Measurements from ENCODE around the gene PPP2R2C.

PPP2R2C gene

GRCh38 chr4:6294705-6295421 lies 177.6 kb downstream of the PPP2R2C start:
- in situ Hi-C loops (cut with MboI; ENCODE audit: low sequenced_read_pairs): no loop called here

DNA sequence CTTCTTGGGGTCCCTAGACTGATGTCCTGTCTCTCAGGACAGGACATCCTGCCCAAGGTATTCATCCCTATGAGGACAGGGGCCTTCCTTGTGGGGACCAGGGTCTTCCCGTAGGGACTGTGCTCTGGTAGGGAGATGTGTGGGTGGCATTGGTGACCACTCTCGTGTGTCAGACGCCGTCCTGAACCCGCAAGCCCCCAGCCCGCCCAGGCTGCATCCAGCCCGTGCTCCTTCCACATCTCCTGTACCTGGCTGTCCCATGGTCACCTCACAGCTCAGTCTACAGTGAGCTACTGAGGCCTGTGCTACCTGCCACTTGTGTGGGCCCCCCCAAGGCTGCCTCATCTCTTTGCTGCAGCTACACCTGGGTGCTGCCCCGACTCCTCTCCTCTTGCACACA lies 178.8 kb downstream of the PPP2R2C start:
- in situ Hi-C loops (cut with MboI; ENCODE audit: low sequenced_read_pairs): no loop called here

- in situ Hi-C loops (cut with MboI; ENCODE audit: low sequenced_read_pairs): no loop called here
These were observed 179.3 kb downstream of the PPP2R2C start for GRCh38 chr4:6293097-6293445.

DNA sequence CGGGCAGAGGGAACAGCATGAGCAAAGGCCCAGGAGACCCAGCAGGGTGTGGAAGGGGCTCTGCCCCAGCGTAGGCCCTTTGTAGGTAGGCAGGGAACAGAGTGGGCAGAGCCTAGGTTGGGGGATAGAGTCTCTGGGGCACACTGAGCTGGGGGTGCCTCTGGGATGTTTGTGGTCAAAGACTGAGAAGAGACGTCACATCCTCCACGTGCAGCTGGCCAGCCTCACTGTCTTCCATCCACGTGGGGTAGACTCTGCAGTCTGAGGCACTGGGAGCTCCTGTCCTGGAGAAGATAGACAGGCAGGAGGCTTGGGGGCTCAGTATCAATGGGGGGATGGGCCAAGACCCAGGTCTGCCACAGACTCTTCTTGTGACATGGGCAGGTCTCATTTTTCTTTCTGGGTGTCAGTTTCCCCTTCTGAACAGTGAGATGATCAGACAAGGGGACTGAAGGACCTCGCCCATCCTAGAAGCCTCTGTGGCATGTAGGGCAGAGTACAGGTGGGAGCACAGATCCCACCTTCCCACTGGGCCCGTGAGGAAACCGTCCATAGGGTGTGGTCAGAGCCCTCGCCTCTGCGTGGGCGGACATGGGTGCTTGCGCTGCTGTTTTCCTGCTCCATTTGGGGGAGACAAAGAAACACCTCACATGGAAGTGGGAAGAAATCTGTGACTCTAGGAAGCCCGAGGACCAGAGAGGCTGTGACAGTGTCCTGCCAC lies 179.9 kb downstream of the PPP2R2C start:
- in situ Hi-C loops (cut with MboI; ENCODE audit: low sequenced_read_pairs): no loop called here

- in situ Hi-C loops (cut with MboI; ENCODE audit: low sequenced_read_pairs): no loop called here
These were observed 180.6 kb downstream of the PPP2R2C start for GRCh38 chr4:6291784-6292297.

- in situ Hi-C loops (cut with MboI; ENCODE audit: low sequenced_read_pairs): no loop called here
These were observed 181.5 kb downstream of the PPP2R2C start for GRCh38 chr4:6290769-6291547.

DNA sequence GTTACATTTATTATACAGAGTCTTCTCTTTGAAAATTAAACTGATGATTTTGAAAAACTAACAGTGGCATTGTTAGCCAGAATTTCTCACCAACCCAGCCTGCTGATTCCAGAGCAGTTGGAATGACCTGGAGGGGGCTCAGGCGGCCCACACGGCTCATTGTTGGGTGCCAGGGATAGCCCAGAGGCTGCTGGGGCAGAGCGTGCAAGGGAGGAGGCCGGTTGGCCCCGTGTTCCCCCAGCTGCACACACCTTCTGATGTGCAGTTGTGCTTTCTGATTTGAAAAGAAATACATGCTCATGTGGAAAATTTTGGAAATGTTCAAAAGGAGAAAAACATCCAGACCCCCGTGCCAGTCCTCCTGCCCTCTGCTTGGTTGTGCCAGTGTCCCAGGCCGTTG lies 182.2 kb downstream of the PPP2R2C start:
- in situ Hi-C loops (cut with MboI; ENCODE audit: low sequenced_read_pairs): no loop called here

- in situ Hi-C loops (cut with MboI; ENCODE audit: low sequenced_read_pairs): no loop called here
These were observed 183.5 kb downstream of the PPP2R2C start for GRCh38 chr4:6288871-6289270.

DNA sequence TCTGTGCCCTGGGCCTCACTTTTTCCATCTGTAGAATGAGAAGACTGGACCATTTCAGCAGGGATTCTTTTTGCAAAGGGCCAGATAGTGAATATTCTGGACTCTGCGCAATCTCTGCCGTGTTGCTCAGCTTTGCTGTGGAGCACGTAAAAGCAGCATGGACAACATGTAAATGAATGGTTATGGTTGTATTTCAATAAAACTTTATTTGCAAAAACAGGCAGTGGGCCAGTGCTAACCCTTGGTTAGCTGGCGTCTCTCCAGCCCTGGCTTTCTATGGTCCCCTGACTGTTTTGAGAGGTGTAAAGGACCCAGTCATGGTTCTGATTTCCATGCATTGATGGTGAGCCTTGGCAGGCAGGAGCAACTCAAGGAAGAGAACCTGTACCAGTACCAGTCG lies 184.1 kb downstream of the PPP2R2C start:
- in situ Hi-C loops (cut with MboI; ENCODE audit: low sequenced_read_pairs): no loop called here

GRCh38 chr4:6287017-6287788 lies 185.2 kb downstream of the PPP2R2C start:
- in situ Hi-C loops (cut with MboI; ENCODE audit: low sequenced_read_pairs): no loop called here

DNA sequence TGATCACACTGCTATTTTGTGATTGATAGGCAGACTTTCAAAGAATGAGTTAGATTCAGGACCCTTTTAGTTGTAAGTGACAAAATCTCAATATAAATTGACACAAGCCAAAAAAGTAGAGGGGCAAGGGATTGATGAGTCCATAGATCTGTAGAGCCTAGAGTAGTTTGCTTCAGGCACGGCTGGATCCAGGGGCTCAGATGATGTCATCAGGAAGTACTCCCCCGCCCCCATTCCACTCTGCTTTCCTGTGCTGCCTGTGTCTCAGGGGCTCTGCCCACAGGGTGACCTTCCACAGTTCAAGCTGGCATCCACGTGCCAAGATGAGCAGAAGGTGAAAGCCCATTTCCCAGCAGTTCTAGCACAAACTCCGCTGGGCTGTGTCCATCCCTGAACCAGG lies 189.1 kb downstream of the PPP2R2C start:
- in situ Hi-C loops (cut with MboI; ENCODE audit: low sequenced_read_pairs): no loop called here

DNA sequence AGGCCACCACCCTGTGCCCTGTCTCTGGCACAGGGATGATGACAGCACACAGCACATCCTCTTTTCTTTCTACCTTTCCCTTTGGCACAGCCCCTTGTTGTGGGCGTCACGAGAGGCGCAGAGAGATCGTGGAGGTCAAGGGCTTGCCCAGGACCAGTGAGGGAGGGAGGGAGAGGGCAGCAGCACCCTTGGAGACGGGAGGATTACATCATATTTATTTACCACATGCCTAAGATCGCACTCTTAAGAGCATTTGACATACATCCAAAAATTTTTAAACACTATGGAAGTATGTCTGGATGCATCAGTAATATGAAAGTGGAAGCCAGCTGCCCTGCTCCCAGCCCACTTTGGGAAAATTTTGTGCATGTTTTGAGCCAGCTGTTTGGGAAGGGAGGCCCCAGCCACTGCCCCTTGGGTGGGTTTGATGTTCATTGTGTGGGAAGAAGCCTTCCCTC lies 190.1 kb downstream of the PPP2R2C start:
- in situ Hi-C loops (cut with MboI; ENCODE audit: low sequenced_read_pairs): no loop called here

GRCh38 chr4:6281436-6282313 lies 190.7 kb downstream of the PPP2R2C start:
- in situ Hi-C loops (cut with MboI; ENCODE audit: low sequenced_read_pairs): no loop called here

DNA sequence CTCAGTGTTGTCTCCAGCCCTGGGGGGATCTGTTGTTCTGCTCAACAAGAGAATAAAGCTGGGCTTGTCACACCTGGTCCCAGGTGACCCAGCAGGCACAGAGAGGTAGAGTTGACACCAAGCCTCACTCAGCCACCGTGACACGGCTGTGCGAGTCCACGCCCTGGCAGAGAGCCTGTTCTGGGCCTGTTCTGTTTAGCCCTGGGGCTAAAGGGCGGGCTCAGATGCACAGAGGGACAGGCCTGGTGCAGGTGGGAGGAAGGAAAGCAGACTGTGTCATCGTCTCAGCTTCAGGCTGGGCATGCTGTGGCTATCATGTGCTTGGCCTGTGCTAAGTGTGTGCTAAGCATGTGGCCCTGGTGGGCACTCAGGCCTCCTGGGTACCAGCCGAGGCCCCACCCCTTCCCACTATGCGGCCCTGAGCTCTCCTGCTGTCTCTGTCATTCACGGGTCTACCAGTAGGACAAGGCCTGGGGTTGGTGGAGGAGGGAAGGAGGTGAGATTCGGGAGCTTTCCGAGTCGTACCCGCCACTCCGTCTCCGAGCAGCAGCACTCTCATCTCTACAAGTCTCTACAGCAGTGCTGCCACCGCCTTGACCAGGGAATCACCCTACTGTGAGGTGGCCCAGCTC lies 191.9 kb downstream of the PPP2R2C start:
- in situ Hi-C loops (cut with MboI; ENCODE audit: low sequenced_read_pairs): no loop called here

DNA sequence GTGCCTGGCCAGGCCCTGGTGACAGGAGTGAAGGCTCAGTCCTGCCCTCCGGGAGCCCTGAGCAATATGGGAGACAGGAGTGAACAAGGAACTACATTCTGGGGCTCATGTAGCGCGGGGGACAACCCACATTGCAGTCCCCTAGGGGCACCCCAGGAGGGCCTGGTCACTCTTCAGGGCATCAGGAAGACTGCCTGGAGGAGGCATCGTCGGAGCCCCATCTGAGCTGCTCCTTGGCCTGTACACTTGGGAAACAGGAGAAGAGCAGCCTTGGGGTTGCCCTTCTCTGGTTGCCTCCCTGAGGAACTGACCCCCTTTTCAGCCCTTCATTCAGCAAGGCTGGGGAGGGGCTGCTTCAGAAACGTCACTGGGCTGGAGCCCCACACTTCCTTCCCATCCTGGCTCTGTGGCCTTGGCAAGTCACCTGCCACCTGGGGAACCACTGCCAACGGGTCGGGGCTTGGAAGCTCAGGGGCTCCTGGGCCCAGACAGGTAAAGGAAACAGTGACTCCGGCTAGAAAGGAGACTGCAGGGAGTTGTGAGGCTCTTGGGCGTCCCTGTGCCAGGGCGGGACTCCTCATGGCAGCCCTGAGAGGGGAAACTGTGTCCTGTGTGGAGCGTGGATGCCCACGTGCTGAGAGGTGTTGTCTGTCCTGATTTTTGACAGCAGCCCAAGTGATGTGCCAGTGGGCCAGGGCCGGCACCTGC lies 192.7 kb downstream of the PPP2R2C start:
- in situ Hi-C loops (cut with MboI; ENCODE audit: low sequenced_read_pairs): no loop called here

- in situ Hi-C loops (cut with MboI; ENCODE audit: low sequenced_read_pairs): no loop called here
These were observed 193.6 kb downstream of the PPP2R2C start for GRCh38 chr4:6278801-6279197.

DNA sequence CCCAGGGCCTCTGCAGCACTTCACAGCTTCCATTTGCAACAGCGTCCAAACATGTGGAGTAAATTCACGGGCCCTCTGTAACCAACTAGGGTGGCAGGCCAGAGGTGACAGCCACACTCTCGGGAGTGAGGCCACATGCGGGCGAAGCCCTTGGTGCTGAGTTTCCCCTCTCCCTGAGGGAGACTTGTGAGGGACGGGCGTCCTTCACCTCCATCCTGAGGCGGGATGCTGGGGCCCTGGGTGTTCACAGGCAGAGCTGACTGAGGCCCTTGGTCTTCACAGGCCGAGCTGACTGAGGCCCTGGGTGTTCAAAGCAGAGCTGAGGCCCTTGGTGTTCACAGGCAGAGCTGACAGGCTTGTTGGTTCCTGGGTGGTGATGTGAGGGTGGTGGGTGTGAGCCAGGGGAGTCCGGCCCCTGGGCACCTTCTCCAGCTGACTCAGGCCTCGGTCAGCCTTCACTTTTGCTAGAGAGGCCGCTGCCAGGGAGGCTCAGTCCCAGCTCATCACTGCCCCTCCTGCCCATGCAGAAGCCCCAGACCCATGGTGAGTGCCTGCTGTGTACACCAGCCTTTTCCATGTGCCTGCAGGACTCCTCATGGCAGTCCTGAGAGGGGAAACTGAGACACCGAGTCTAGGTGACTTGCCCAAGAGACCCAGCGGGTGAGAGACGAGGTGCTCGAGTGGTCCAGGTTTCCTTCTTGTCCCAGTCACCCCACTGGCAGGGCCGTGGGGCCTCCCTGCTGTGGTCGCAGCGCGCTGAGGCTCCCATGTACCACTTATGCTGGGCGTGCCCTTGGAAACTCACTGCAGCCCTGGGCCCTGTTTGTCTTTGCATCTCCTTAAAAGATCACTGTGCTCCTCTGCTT lies 194.2 kb downstream of the PPP2R2C start:
- in situ Hi-C loops (cut with MboI; ENCODE audit: low sequenced_read_pairs): no loop called here
